HG03095 (cell line): ENCODE results near the gene PCDHGC4.

Experiments
- ATAC-seq: cut with Tn5 transposase; IDR thresholded peaks from one replicate; pipeline ENCODE4 v1.9.1; 2021; ENCODE audit warnings: moderate library complexity; ENCODE audit not compliant: unreplicated experiment

PCDHGC4 gene

GRCh38 chr5:141511771-141512325, 27.0 kb downstream of the PCDHGC4 start:
- no peak for ATAC-seq

GRCh38 chr5:141512390-141512910, 27.6 kb downstream of the PCDHGC4 start:
- ATAC-seq: no peak

- ATAC-seq: no peak
Observed at GRCh38 chr5:141512911-141513626, 28.2 kb downstream of the PCDHGC4 start.

GRCh38 chr5:141513627-141514329, 28.9 kb downstream of the PCDHGC4 start:
- no peak for ATAC-seq

GRCh38 chr5:141514330-141515133, 29.7 kb downstream of the PCDHGC4 start:
- ATAC-seq: no peak

GRCh38 chr5:141515141-141515540, 30.3 kb downstream of the PCDHGC4 start:
- ATAC-seq: no peak

GRCh38 chr5:141515946-141516671, 31.3 kb downstream of the PCDHGC4 start:
- no peak for ATAC-seq

GRCh38 chr5:141516672-141517025, 31.8 kb downstream of the PCDHGC4 start:
- no peak for ATAC-seq

GRCh38 chr5:141517312-141517711, 32.5 kb downstream of the PCDHGC4 start:
- ATAC-seq: no peak

- ATAC-seq: no peak
Observed at GRCh38 chr5:141517880-141518617, 33.2 kb downstream of the PCDHGC4 start.

- no peak for ATAC-seq
Observed at GRCh38 chr5:141518618-141519015, 33.8 kb downstream of the PCDHGC4 start.

- no peak for ATAC-seq
Observed at GRCh38 chr5:141519605-141520565, 35.1 kb downstream of the PCDHGC4 start.

GRCh38 chr5:141521244-141521781, 36.5 kb downstream of the PCDHGC4 start:
- ATAC-seq: no peak

- no peak for ATAC-seq
Observed at GRCh38 chr5:141522301-141522700, 37.5 kb downstream of the PCDHGC4 start.

- no peak for ATAC-seq
Observed at GRCh38 chr5:141523991-141524390, 39.2 kb downstream of the PCDHGC4 start.

- peak; percentile 50 for ATAC-seq
Observed at GRCh38 chr5:141524604-141525597, 40.1 kb downstream of the PCDHGC4 start.

- no peak for ATAC-seq
Observed at GRCh38 chr5:141525653-141526052, 40.8 kb downstream of the PCDHGC4 start.
